Kidney capillary endothelial cell (primary cell): ENCODE results near the gene UBTD1.
A peak's percentile ranks its signal among the peaks of the same experiment; 100 is the strongest.

ENCODE experiments used
- DNase-seq: peaks from one replicate; pipeline ENCODE4 v3.0.0-alpha.2; 2018; ENCODE audit warnings: low spot score

The UBTD1 gene

DNA sequence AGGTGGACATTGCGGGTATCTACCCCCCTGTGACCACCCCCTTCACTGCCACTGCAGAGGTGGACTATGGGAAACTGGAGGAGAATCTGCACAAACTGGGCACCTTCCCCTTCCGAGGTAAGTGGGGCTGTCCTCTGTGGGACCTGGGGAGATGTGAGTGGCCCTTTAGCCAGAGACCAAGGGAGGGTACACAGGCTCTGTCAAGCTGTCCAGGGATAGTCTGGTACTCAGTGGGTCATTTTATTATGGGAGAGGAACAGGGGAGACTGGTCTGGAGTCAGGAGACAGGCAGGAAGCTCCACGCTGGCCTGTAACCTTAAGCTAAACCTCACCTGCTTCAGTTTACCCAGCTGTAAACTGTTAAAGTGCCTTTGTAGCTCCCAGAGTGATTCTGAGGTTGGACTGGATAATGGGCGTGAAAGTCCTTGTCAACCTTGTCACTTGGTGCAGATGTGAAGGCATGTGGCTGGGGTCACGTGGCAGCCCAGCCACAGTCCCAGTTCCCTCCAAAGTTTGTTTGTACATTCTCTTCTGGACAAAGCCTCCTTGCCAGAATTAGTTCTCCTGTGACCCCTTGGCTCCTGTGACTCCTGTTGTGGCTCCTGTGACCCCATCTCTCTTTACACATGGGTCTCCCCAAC is 86.2 kb downstream of the UBTD1 start:
- no peak for DNase-seq

GRCh38 chr10:97585439-97585811 is 86.7 kb downstream of the UBTD1 start:
- no peak for DNase-seq

DNA sequence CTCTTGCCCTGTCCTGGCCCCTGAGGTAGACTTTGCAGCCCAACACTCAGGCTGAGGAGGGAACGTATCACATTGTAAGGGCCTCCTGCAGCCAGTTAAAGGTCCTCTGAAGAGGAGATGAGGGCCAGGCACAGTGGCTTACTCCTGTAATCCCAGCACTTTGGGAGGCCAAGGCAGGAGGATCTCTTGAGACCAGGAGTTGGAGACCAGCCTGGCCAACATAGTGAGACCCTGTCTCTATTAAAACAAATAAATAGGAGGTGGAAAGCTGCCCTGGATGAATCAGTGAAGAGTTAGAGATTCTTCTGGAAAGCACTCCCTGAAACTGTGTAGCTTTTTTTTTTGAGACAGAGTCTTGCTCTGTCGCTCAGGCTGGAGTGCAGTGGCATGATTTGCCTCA is 88.5 kb downstream of the UBTD1 start:
- no peak for DNase-seq

DNA sequence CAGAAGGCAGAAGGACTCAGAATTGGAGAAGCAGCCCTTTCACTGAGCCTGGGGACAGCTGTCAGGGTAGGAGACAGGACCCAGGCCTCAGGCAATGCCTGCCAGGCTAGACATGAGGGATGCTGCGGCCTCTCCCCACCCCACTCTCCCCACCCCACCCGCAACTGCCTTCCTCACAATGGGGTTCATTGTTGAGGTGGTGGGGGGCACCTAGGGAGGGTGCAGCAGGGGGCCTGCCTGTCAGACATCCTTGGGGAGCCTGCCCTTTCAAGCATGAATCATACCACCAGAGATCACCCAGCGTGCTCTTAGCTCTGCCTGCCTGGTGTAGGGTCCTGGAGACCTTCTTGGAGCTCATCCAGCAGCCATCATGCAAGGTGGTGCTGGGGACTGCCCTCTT is 90.8 kb downstream of the UBTD1 start, which contains the start of gene C10orf62:
C10orf62 (plus strand) TSS at position 243 of the 400 bp plus-strand sequence. CDS start 177 bp downstream, outside the sequence.
- no peak for DNase-seq

GRCh38 chr10:97590082-97590747 is 91.5 kb downstream of the UBTD1 start:
- no peak for DNase-seq

GRCh38 chr10:97590748-97591495 is 92.2 kb downstream of the UBTD1 start:
- no peak for DNase-seq

DNA sequence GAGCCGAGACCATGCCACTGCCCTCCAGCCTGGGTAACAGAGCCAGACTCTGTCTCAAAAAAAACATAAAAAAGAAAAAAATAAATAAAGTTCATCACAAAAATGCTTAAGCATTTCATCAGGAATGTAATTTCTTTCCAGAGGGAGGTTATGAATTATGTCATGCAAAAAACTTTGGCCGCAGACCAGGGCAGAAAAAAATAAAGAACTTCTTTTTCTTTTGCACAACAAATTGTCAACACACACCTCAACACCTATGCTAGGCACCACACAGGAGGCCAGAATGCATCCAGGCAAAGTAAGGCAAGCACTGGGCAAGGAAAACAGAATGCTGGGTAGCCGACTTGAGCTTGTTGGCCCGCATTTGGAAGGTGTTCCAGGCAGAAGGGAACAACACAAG is 94.7 kb downstream of the UBTD1 start:
- no peak for DNase-seq

DNA sequence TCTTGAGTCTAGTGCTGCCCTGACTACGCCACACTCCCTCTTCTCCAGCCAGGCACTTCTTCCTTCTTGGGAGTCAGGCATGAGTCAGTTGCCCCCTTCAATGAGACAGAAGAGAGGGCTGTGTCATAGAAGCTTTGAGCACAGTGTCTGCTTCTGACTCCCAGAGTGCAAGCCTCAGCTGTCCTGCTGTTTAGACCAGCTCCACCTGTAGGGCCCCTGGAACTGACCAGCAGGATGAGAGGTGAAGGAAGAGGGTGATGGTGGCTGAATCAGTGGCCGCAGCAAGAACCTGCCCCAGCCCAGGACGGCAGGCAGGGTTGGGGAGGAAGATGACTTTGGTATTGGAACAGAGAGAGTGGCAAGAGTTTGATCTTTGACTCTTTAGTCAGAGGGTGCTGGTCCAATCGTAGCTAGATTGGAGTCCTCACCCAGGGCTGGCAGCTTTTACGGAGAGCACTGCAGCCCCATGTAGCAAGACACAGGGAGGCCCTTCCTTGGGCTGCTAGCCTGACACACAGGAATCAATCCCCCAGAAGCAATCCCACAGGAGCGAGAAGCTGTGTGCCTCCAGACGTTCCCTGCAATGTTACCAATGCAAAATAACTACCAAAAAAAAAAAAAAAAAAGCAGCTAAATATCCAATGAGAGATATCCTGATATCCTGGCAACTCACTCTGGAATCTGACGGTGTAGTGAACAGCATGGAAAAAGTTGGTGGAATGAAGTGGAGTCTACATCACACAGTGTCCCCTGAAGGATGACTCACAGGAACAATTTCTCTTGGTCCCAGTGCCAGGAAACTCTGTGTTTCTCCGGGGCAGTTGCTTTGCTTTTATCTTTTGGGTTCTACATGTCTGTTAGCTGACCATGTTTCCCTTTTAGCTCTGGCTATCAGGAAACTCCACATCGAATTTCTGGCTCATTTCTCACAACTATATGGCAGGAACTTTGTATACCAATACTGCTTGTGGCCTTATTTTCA is 97.7 kb downstream of the UBTD1 start:
- DNase-seq: peak; percentile 95

DNA sequence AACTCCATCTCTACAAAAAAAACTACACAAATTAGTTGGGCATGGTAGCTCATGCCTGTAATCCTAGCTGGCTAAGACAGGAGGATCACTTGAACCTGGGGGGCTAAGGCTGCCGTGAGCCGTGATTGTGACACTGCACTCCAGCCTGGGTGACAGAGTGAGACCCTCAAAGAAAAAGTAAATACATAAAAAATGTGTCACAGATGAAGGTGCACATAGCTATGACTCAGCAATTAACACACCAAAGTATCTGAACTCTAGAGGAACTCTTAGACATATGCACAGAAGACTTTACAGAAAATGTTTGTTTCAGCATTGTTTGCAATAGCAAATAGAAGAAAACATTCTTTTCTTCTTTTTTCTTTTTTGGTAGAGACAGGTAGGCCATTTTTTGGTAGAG is 99.1 kb downstream of the UBTD1 start:
- peak; percentile 14 for DNase-seq

DNA sequence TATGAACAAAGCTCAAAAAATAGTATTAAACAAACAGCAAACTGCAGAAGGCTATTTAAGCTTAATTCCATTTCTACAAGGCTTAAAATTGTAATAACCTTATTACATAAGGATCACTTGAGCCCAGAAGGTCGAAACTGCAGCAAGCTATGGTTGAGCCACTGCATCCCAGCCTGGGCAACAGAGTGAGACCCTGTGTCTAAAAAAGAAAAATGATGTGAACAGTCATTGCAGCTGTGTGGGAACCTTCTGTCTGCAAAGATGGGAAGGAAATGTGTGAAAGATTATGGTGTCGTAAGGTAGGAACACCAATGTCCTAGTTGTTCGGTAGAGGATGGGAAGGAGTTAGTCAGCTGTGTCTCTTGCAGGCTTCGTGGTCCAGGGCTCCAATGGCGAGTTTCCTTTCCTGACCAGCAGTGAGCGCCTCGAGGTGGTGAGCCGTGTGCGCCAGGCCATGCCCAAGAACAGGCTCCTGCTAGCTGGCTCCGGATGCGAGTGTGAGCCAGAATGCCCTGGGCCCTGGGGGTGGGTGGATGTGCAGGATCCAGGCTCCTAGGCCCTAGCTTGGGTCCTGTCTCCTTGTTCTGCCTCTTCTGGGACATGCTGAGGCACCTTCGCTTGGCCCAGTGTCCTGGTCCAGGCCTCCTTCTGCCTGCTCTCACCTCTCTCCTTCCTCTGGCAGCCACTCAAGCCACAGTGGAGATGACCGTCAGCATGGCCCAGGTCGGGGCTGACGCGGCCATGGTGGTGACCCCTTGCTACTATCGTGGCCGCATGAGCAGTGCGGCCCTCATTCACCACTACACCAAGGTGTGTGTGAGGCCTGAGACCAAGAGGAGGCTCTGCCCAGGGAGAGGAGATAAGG is 99.9 kb downstream of the UBTD1 start:
- no peak for DNase-seq

DNA sequence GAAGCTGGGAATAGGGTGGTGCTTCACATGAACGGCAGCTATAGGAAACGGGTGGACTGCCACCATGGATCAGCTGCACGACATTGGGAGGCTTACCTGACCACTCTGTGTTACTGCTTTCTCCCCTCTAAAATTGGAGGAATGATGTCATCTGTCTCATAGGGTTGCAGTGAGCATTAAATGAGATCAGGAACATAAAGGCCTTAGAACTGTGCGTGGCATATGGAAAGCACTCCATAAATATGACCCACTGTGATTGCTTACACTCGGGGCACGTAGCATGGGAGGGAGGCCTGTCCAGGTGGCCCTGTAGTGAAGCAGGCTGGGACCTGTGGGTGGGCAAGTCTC is 100.5 kb downstream of the UBTD1 start:
- no peak for DNase-seq

DNA sequence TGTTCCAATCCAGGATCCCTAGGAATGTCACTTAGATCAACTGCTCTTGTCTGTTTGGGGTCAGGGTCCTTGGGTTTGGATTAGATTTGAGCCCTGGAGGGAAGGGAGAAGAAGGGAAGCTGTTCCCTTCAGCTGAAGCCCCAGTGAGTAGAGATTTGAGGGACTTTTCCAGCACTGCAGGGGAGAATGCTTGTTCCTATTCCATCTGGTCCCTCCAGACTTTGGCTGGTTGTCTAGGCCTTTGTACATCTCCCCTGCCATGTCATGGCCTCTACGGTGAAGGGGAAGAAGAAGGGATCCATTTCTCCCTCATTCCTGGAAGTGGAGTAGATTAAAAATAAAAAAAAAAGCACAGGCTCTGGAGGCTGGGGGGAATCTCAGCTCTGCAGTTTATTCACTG is 101.9 kb downstream of the UBTD1 start:
- no peak for DNase-seq

DNA sequence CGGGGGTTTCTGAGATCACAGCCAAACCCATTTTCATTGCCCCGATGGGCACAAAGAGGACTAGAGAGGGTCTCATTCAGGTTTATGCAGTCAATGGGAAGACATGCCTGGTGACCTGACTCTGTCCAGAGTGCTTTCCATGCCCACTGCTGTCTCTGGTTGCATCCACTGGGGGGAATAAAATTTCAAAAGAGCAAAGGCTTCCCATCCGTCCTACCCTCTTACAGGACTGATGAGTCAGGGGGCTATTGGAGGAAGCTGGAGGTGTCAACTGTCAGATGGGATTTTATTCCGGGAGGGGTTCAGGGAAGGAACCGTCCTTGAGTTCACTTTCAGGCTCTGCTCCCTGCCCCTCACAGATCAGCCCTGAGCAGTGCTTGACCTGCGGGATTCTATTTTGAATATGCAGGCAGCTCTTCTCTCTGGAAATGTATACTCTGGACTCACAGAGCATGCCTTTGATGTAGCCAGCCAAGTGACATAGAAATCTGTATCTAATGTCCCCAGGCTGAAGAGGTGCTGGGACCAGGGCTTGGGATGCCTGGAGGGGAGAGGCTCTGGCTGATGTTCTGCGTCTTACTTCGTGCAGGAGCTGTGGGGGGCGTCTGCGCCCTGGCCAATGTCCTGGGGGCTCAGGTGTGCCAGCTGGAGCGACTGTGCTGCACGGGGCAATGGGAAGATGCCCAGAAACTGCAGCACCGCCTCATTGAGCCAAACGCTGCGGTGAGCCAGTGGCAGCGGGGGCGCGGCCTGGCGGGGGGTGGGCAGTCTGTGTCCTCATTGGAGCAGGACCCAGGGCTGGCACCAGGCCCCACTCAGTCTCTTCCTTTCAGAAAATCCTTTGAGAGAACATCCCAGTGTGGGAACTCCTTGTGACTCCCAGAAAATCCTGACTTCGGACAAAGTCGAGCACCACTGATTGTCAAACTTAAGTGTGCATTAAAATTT is 102.8 kb downstream of the UBTD1 start:
- no peak for DNase-seq

DNA sequence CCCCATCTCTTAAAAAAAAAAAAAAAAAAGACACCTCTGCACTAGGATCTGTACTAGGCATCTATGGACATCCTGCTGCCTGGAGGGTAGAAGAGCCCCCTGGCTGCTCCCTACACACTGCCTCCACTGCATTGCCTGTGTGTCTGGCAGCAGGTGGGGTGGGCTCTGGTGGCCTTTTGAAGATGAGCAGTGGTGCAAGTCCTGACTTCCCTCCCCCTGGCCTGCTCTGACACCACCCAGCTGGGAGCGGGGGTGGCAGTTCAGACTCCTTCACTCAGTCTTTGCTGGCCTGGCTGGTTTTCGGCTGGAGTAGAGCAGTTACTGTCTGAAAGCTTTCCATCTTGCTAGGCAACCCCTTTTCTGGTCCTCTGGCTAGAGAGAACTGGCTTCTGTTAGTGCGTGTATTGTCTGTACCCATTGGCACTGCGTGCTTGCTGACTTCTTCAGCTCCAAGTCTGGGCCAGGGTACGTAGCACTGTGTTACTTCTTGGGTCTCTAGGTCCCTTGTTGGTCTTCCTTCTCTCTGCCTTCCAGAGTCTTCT is 108.4 kb downstream of the UBTD1 start:
- no peak for DNase-seq

DNA sequence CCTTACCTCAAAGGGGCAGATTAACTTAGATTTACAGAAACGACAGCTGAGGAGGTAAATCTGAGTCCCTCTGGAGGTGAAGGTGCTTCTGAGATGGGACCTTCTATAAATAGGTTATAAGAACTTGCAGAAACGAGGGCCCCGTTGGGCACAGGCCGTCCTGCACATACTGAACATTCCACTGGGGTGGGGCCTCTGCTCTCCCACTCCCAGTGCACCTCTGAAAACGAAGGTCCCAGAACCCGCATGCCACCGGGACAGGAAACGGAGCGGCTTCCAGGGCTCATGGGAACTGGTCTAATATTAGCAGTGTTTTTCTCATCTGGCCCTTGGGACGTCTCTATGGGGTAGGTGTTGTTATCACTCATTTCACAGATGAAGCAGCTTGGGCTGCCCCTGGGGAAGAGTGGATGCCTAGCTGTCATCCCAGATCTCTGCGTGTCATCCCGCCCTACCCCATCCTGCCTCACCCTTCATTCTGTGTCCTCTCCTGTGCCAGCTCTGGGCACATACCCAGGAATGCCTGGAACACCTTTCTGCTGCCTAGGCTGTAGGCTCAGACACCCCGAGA is 110.4 kb downstream of the UBTD1 start:
- DNase-seq: no peak

DNA sequence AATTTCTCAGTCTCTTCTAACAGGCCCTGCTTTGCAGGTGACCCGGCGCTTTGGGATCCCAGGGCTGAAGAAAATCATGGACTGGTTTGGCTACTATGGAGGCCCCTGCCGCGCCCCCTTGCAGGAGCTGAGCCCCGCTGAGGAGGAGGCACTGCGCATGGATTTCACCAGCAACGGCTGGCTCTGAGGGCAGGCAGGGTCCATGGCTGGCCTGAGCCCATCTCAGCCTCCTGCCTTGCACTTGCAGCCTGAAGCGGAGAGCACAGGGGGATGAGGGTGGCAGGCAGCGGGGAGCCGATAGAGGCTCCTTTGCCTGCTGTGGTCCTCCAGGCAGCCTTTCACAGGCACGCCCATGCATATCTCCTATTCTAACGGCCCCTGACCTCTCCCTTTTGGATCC is 112.7 kb downstream of the UBTD1 start:
- DNase-seq: no peak

GRCh38 chr10:97612386-97612785 is 113.7 kb downstream of the UBTD1 start:
- DNase-seq: peak; percentile 62

- DNase-seq: no peak
These were observed 119.6 kb downstream of the UBTD1 start for GRCh38 chr10:97618285-97618684.

DNA sequence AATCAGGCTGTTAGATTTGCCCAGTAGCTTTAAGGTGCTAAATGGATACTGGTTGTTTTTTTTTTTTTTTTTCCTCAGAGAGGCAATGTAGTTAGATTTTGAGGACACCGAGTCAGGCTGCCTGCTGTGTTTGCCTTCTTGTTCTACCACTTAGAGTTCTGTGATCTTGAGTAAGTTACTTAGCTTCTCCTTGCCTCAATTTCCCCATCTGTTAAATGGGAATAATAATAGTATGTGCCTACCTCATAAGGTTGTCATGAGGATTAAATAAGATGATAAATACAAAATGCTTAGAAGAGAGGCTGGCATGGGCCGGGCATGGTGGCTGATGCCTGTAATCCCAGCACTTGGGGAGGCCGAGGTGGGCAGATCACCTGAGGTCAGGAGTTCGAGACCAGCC is 120.0 kb downstream of the UBTD1 start:
- DNase-seq: no peak
